Testis (tissue), 2 donors: ENCODE measurements around the gene NFIB.

Source experiments
- POLR2A ChIP-seq: fragments of 450-650 bp; IDR thresholded peaks from one replicate; pipeline ENCODE4 v1.6.1; 2017; ENCODE audit warnings: antibody characterized with exemption, mild to moderate bottlenecking, moderate library complexity
- TF ChIP-seq, protein P1 (sequence below), 3 experiments: fragments of 450-650 bp in 2 of 3; fragments of 200-600 bp in 1 of 3; sonication (generic) in 1 of 3; IDR thresholded peaks; one replicate each; pipeline ENCODE4 v1.5.1; 2016 to 2019; ENCODE audit warnings: antibody characterized with exemption in 3 of 3, mild to moderate bottlenecking in 2 of 3, moderate library complexity in 1 of 3

GRCh38 chr9:14358523-14358922, 44.6 kb upstream of the NFIB start:
- no peak for TF ChIP-seq POLR2A
- TF ChIP-seq, protein P1, sequence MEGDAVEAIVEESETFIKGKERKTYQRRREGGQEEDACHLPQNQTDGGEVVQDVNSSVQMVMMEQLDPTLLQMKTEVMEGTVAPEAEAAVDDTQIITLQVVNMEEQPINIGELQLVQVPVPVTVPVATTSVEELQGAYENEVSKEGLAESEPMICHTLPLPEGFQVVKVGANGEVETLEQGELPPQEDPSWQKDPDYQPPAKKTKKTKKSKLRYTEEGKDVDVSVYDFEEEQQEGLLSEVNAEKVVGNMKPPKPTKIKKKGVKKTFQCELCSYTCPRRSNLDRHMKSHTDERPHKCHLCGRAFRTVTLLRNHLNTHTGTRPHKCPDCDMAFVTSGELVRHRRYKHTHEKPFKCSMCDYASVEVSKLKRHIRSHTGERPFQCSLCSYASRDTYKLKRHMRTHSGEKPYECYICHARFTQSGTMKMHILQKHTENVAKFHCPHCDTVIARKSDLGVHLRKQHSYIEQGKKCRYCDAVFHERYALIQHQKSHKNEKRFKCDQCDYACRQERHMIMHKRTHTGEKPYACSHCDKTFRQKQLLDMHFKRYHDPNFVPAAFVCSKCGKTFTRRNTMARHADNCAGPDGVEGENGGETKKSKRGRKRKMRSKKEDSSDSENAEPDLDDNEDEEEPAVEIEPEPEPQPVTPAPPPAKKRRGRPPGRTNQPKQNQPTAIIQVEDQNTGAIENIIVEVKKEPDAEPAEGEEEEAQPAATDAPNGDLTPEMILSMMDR (IDR thresholded peaks at IDR 0.05): no peak
